ENCODE data around the gene OPN1MW2. TPM values are rescaled to one million over a fixed set of nuclear protein-coding genes. Genes with fewer than 3 reads are reported as not detected.
"Not testable (repeated sequence)": the region's sequence is repeated elsewhere in the genome, so short reads cannot be mapped to it uniquely, and the experiment has no call there.

Gene OPN1MW2
- total RNA-seq, 4 donors from 2014 or later = not detected

DNA sequence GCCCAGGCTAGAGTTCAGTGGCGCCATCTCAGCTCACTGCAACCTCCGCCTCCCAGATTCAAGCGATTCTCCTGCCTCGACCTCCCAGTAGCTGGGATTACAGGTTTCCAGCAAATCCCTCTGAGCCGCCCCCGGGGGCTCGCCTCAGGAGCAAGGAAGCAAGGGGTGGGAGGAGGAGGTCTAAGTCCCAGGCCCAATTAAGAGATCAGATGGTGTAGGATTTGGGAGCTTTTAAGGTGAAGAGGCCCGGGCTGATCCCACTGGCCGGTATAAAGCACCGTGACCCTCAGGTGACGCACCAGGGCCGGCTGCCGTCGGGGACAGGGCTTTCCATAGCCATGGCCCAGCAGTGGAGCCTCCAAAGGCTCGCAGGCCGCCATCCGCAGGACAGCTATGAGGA lies 37.7 kb downstream of the OPN1MW2 start, which contains the start of gene OPN1MW3:
TSS of gene OPN1MW3 (plus strand) at position 301 of the 400 bp plus-strand sequence. CDS start at position 339, 38 bp downstream.
- ATAC-seq (ENCODE audit: low FRiP score); DNase-seq (ENCODE audit: low spot score): not testable (repeated sequence)

DNA sequence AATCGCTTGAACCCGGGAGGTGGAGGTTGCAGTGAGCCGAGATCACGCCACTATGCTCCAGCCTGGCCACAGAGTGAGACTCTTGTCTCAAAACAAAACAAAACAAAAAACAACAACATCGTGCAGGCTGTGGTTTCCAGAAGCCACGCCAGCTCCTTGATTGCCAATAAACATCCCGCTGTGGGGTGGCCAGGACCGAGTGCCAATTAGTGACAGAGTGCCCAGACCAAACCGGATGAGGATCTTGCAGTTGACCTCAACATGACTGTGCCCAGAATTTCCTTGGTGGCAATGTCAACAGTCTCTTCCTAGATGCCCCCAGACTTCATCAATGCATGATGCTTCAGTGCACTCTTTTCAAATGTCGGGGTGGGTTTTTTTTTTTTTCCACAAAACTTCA lies 39.2 kb downstream of the OPN1MW2 start:
- ATAC-seq (ENCODE audit: low FRiP score); DNase-seq (ENCODE audit: low spot score): not testable (repeated sequence)

DNA sequence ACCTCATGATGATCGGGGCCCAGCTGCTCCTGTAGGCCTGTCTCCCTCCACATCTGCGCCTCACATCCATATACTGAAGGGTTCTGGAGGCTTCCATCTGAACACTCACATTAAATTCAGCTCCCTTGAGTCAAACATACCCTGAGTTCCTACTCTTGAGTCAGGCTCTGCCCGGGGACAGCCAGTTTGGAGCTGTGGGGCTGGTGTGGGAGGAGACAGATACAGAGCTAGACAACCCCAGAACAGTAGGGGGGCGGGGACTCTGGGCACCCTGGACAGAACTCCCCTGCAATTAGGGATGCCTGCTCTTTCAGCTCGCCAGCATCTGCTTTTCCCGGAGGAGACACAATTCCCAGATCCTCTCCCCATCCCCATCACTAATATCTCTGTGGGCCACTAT lies 43.5 kb downstream of the OPN1MW2 start:
- DNase-seq (ENCODE audit: low spot score); ATAC-seq (ENCODE audit: low FRiP score): not testable (repeated sequence)

DNA sequence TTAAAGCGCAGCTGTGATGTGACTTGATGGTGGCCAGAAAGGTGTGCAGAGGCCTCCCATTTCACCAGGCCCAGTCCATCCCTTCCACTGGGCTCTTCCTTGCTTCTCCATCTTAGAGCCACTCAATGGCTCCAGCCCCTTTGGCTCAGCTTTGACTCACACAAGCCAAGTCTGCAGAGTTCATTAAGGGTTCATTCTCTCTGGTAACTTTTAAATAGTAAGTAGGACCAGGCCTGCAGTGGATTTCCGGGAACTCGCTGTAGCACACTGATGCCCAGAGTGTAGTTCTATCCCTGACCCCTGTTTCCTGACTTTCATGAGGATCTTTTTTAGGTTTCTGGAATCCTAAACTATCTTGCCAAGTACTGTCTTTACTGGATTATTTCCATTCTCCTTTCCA lies 49.7 kb downstream of the OPN1MW2 start:
- ATAC-seq (ENCODE audit: low FRiP score); DNase-seq (ENCODE audit: low spot score): not testable (repeated sequence)

Other genes starting within 250 kb of the OPN1MW2 start
- gene HCFC1, start 247.9 kb upstream of the OPN1MW2 start, total RNA-seq = 10 to 100 TPM; 21.5 to 41.5 (median 30.8) TPM
- 1 to 10 TPM; 1.9 to 9.0 (median 4.5) TPM for gene TMEM187, start 247.0 kb upstream of the OPN1MW2 start, total RNA-seq
- 10 to 100 TPM; 43.1 to 85.3 (median 78.4) TPM for gene IRAK1, start 199.9 kb upstream of the OPN1MW2 start, total RNA-seq
- gene MECP2, start 122.0 kb upstream of the OPN1MW2 start, total RNA-seq = 10 to 100 TPM; 48.8 to 66.7 (median 56.0) TPM
- gene OPN1LW, start 75.5 kb upstream of the OPN1MW2 start, total RNA-seq = not detected
- gene OPN1MW, start 37.2 kb upstream of the OPN1MW2 start, total RNA-seq = not detected
- gene OPN1MW3, start 37.8 kb downstream of the OPN1MW2 start, total RNA-seq = not detected
- gene TEX28, start 75.4 kb downstream of the OPN1MW2 start, total RNA-seq = not detected
- under 1 TPM in 2 of 4 donors, not detected in 2; 0.38 to 0.48 TPM for gene TKTL1, start 76.0 kb downstream of the OPN1MW2 start, total RNA-seq
- gene FLNA, start 154.9 kb downstream of the OPN1MW2 start, total RNA-seq = 1,000 to 10,000 TPM in 1 of 4 donors, 100 to 1,000 TPM in 3; 496 to 1,133 (median 729) TPM
- 10 to 100 TPM; 25.7 to 61.8 (median 53.2) TPM for gene EMD, start 159.5 kb downstream of the OPN1MW2 start, total RNA-seq
- 1,000 to 10,000 TPM; 6,220 to 8,957 (median 7,673) TPM for gene RPL10, start 178.6 kb downstream of the OPN1MW2 start, total RNA-seq
- 10 to 100 TPM; 33.4 to 47.3 (median 38.8) TPM for gene DNASE1L1, start 189.5 kb downstream of the OPN1MW2 start, total RNA-seq
- 10 to 100 TPM; 20.8 to 76.3 (median 33.1) TPM for gene TAFAZZIN, start 191.8 kb downstream of the OPN1MW2 start, total RNA-seq
- 10 to 100 TPM; 23.8 to 51.8 (median 37.2) TPM for gene ATP6AP1, start 208.9 kb downstream of the OPN1MW2 start, total RNA-seq
- 100 to 1,000 TPM in 2 of 4 donors, 10 to 100 TPM in 2; 75.3 to 119 (median 96.9) TPM for gene GDI1, start 217.4 kb downstream of the OPN1MW2 start, total RNA-seq
- 10 to 100 TPM; 49.2 to 83.2 (median 74.9) TPM for gene FAM50A, start 224.4 kb downstream of the OPN1MW2 start, total RNA-seq
- 10 to 100 TPM in 2 of 4 donors, 1 to 10 TPM in 2; 9.7 to 16.9 (median 11.3) TPM for gene PLXNA3, start 238.5 kb downstream of the OPN1MW2 start, total RNA-seq